ENCODE results near the gene KLHDC7B. TPM values are rescaled to one million over a fixed set of nuclear protein-coding genes. Genes with fewer than 3 reads are reported as not detected.

KLHDC7B gene
- total RNA-seq, 2 experiments from 2014 or later = 6.9 to 7.7 TPM

- POLR2A ChIA-PET = interaction anchor here (0.6 to 6.7 kb wide), 27 partner anchors 8 to 338 kb away, joined by 3 to 139 read pairs (median 4); partner anchors contain the start of genes ADM2, ARSA, CHKB and HDAC10
- DNase-seq = peak; percentile 99
- Mint-ChIP-seq H3K36me3 (peaks cover 37% of the 10 kb centered on the region), H3K27me3 (no peaks in the 10 kb centered on the region), H3K27ac (peak within 1 kb of the TSS; percentile 95), H3K4me3 (peak within 1 kb of the TSS; percentile 83), H3K4me1 (ENCODE audit: low read depth) (peaks cover 42% of the 10 kb centered on the region), H3K9me3 (no peaks in the 10 kb centered on the region)
- CTCF ChIA-PET = interaction anchor here (0.6 to 6.5 kb wide), 43 partner anchors 8 to 595 kb away, joined by 3 to 102 read pairs (median 5); partner anchors contain the start of genes ARSA, CHKB, HDAC10 and KLHDC7B
- intact Hi-C loops (cut with micrococcal nuclease) = loop anchor here (1.0 to 5.0 kb wide), 5 partner anchors 14 to 333 kb away; partner anchors contain the start of genes NCAPH2 and SYCE3
These were observed 20.4 kb upstream of the KLHDC7B start, which contains the start of gene SCO2 for GRCh38 chr22:50525104-50525857. TSS of gene SCO2 (minus strand) at chr22:50525598. CDS start at chr22:50524411, 1,187 bp downstream.

GRCh38 chr22:50525858-50526107 lies 19.9 kb upstream of the KLHDC7B start:
- peak overlapping the region; percentile 83 for H3K4me3 Mint-ChIP-seq
- H3K4me1 Mint-ChIP-seq (ENCODE audit: low read depth) = peaks cover 42% of the 10 kb centered on the region
- peak overlapping the region; percentile 82 for H3K27ac Mint-ChIP-seq
- peaks cover 37% of the 10 kb centered on the region for H3K36me3 Mint-ChIP-seq
- ChIA-PET POLR2A (interaction anchor here (0.6 to 6.7 kb wide), 24 partner anchors 8 to 339 kb away, joined by 3 to 139 read pairs (median 4); partner anchors contain the start of genes ARSA, CHKB, HDAC10 and KLHDC7B), CTCF (interaction anchor here (0.6 to 6.5 kb wide), 42 partner anchors 9 to 596 kb away, joined by 3 to 102 read pairs (median 5); partner anchors contain the start of genes ARSA, CHKB, HDAC10 and KLHDC7B)
- intact Hi-C loops (cut with micrococcal nuclease) = loop anchor here (1.0 to 5.0 kb wide), 5 partner anchors 13 to 333 kb away; partner anchors contain the start of genes NCAPH2 and SYCE3
- DNase-seq = no peak
- H3K27me3 Mint-ChIP-seq = no peaks in the 10 kb centered on the region
- H3K9me3 Mint-ChIP-seq = no peaks in the 10 kb centered on the region

GRCh38 chr22:50526108-50526833 lies 19.4 kb upstream of the KLHDC7B start:
- H3K4me3 Mint-ChIP-seq = peak overlapping the region; percentile 81
- H3K9me3 Mint-ChIP-seq = no peaks in the 10 kb centered on the region
- H3K36me3 Mint-ChIP-seq = peaks cover 37% of the 10 kb centered on the region
- DNase-seq = peak; percentile 92
- ChIA-PET POLR2A (interaction anchor here (0.6 to 6.7 kb wide), 20 partner anchors 9 to 282 kb away, joined by 3 to 139 read pairs (median 5); partner anchors contain the start of genes ARSA, CHKB, HDAC10 and KLHDC7B), CTCF (interaction anchor here (0.8 to 6.5 kb wide), 37 partner anchors 9 to 596 kb away, joined by 3 to 102 read pairs (median 5); partner anchors contain the start of genes ARSA, CHKB, HDAC10 and KLHDC7B)
- H3K27me3 Mint-ChIP-seq = no peaks in the 10 kb centered on the region
- peak overlapping the region; percentile 95 for H3K27ac Mint-ChIP-seq
- H3K4me1 Mint-ChIP-seq (ENCODE audit: low read depth) = peaks cover 42% of the 10 kb centered on the region
- intact Hi-C loops (cut with micrococcal nuclease) = loop anchor here (5.0 kb wide), 1 partner anchor 334 kb away; no protein-coding TSS in a partner anchor

GRCh38 chr22:50526834-50527801 lies 18.6 kb upstream of the KLHDC7B start:
- intact Hi-C loops (cut with micrococcal nuclease) = loop anchor here (5.0 kb wide), 1 partner anchor 335 kb away; no protein-coding TSS in a partner anchor
- Mint-ChIP-seq H3K36me3 (peaks cover 39% of the 10 kb centered on the region), H3K27me3 (no peaks in the 10 kb centered on the region), H3K4me1 (ENCODE audit: low read depth) (peaks cover 42% of the 10 kb centered on the region), H3K9me3 (no peaks in the 10 kb centered on the region), H3K27ac (peak overlapping the region; percentile 95), H3K4me3 (peak overlapping the region; percentile 81)
- peak; percentile 76 for DNase-seq
- ChIA-PET POLR2A (interaction anchor here (3.9 to 6.7 kb wide), 4 partner anchors 11 to 94 kb away, joined by 49 to 139 read pairs (median 86); partner anchors contain the start of genes KLHDC7B, LMF2 and NCAPH2), CTCF (interaction anchor here (1.9 to 6.5 kb wide), 4 partner anchors 12 to 93 kb away, joined by 23 to 102 read pairs (median 80); partner anchors contain the start of gene SYCE3)

GRCh38 chr22:50527921-50528681 lies 17.6 kb upstream of the KLHDC7B start:
- no peak for DNase-seq
- Mint-ChIP-seq H3K27ac (peak overlapping the region; percentile 95), H3K36me3 (peaks cover 36% of the 10 kb centered on the region), H3K4me3 (peak overlapping the region; percentile 81), H3K27me3 (no peaks in the 10 kb centered on the region), H3K9me3 (no peaks in the 10 kb centered on the region), H3K4me1 (ENCODE audit: low read depth) (peaks cover 49% of the 10 kb centered on the region)
- ChIA-PET POLR2A (interaction anchor here (1.1 to 6.7 kb wide), 5 partner anchors 10 to 93 kb away, joined by 4 to 139 read pairs (median 49); partner anchors contain the start of genes CHKB, KLHDC7B and SYCE3), CTCF (interaction anchor here (1.3 to 6.5 kb wide), 5 partner anchors 11 to 92 kb away, joined by 4 to 102 read pairs (median 71); partner anchors contain the start of genes LMF2, NCAPH2 and SYCE3)
- intact Hi-C loops (cut with micrococcal nuclease) = loop anchor here (5.0 kb wide), 1 partner anchor 336 kb away; no protein-coding TSS in a partner anchor

GRCh38 chr22:50528682-50529415 lies 16.9 kb upstream of the KLHDC7B start:
- Mint-ChIP-seq H3K4me1 (ENCODE audit: low read depth) (peaks cover 50% of the 10 kb centered on the region), H3K9me3 (no peaks in the 10 kb centered on the region), H3K27me3 (no peaks in the 10 kb centered on the region), H3K36me3 (peaks cover 33% of the 10 kb centered on the region), H3K4me3 (peak overlapping the region; percentile 81), H3K27ac (peak overlapping the region; percentile 95)
- POLR2A ChIA-PET = interaction anchor here (1.1 to 6.7 kb wide), 5 partner anchors 10 to 92 kb away, joined by 4 to 139 read pairs (median 49); partner anchors contain the start of genes CHKB, KLHDC7B and SYCE3
- no peak for DNase-seq
- intact Hi-C loops (cut with micrococcal nuclease) = loop anchor here (5.0 kb wide), 1 partner anchor 337 kb away; no protein-coding TSS in a partner anchor
- CTCF ChIA-PET = interaction anchor here (1.3 to 6.5 kb wide), 6 partner anchors 10 to 92 kb away, joined by 3 to 102 read pairs (median 10); partner anchors contain the start of genes LMF2, NCAPH2 and SYCE3

- ChIA-PET POLR2A (interaction anchor here (1.0 to 6.7 kb wide), 5 partner anchors 9 to 92 kb away, joined by 4 to 139 read pairs (median 49); partner anchors contain the start of genes CHKB, KLHDC7B and SYCE3), CTCF (interaction anchor here (1.0 to 6.5 kb wide), 7 partner anchors 10 to 91 kb away, joined by 3 to 102 read pairs (median 9); partner anchors contain the start of genes LMF2, NCAPH2 and SYCE3)
- Mint-ChIP-seq H3K4me3 (peak overlapping the region; percentile 81), H3K36me3 (peaks cover 31% of the 10 kb centered on the region), H3K4me1 (ENCODE audit: low read depth) (peaks cover 52% of the 10 kb centered on the region), H3K9me3 (no peaks in the 10 kb centered on the region), H3K27ac (peak overlapping the region; percentile 95), H3K27me3 (no peaks in the 10 kb centered on the region)
- DNase-seq = no peak
- intact Hi-C loops (cut with micrococcal nuclease) = loop anchor here (5.0 kb wide), 1 partner anchor 337 kb away; no protein-coding TSS in a partner anchor
These were observed 16.2 kb upstream of the KLHDC7B start for GRCh38 chr22:50529416-50529896.

- DNase-seq = peak; percentile 82
- POLR2A ChIA-PET = interaction anchor here (1.0 to 6.7 kb wide), 5 partner anchors 9 to 91 kb away, joined by 4 to 139 read pairs (median 49); partner anchors contain the start of genes CHKB, KLHDC7B and SYCE3
- H3K36me3 Mint-ChIP-seq = peaks cover 26% of the 10 kb centered on the region
- peak within 1 kb of the TSS; percentile 99 for H3K27ac Mint-ChIP-seq
- intact Hi-C loops (cut with micrococcal nuclease) = loop anchor here (2.0 to 10.0 kb wide), 4 partner anchors 15 to 595 kb away; partner anchors contain the start of genes CHKB and KLHDC7B
- peaks cover 50% of the 10 kb centered on the region for H3K4me1 Mint-ChIP-seq (ENCODE audit: low read depth)
- no peaks in the 10 kb centered on the region for H3K9me3 Mint-ChIP-seq
- CTCF ChIA-PET = interaction anchor here (0.6 to 6.5 kb wide), 7 partner anchors 9 to 204 kb away, joined by 3 to 102 read pairs (median 9); partner anchors contain the start of genes DENND6B, LMF2, NCAPH2 and SYCE3
- H3K4me3 Mint-ChIP-seq = peak within 1 kb of the TSS; percentile 92
- no peaks in the 10 kb centered on the region for H3K27me3 Mint-ChIP-seq
These were observed 15.7 kb upstream of the KLHDC7B start, which contains the start of gene TYMP for GRCh38 chr22:50529897-50530579. TSS of gene TYMP (minus strand) at chr22:50530012. CDS start at chr22:50529709, 303 bp downstream.

Measured in activated CD4-positive, alpha-beta memory T cell treated with anti-CD3 and anti-CD28 coated beads for 36 hours (primary cell).